Stomach (tissue), 9 donors: Measurements from ENCODE around the gene SLC38A1. TPM values are rescaled to one million over a fixed set of nuclear protein-coding genes. Genes with fewer than 3 reads are reported as not detected.

Source experiments
- DNase-seq, 2 donors: peaks; one replicate each; pipeline versions ENCODE4 v3.0.0 to v3.0.0-alpha.2; 2013 to 2019
- H3K27ac ChIP-seq, 5 donors: fragments of 200-600 bp in 4 of 5; sonication (generic) in 4 of 5; one replicate each; pipeline ENCODE4 v1.5.1; 2013 to 2019; ENCODE audit warnings: mild to moderate bottlenecking in 1 of 5, moderate library complexity in 1 of 5
- H3K27me3 ChIP-seq, 3 donors: fragments of 200-600 bp; sonication (generic); one replicate each; pipeline ENCODE4 v1.5.1; 2017 to 2019; ENCODE audit warnings: mixed run types in 1 of 3
- H3K36me3 ChIP-seq, 4 donors: fragments of 200-600 bp; sonication (generic); 1 replicate in 3 of 4; 2 replicates in 1 of 4; pipeline ENCODE4 v1.5.1; 2016 to 2019
- H3K4me1 ChIP-seq, 4 donors: fragments of 200-600 bp; sonication (generic); one replicate each; pipeline ENCODE4 v1.5.1; 2016 to 2019
- H3K4me3 ChIP-seq, 4 donors: fragments of 200-600 bp; sonication (generic) in 3 of 4; one replicate each; pipeline ENCODE4 v1.5.1; 2016 to 2019; ENCODE audit warnings: mild to moderate bottlenecking in 1 of 4
- H3K9me3 ChIP-seq, 4 donors: fragments of 200-600 bp; sonication (generic); one replicate each; pipeline ENCODE4 v1.5.1; 2016 to 2019
- EP300 ChIP-seq: sonication (generic); formaldehyde crosslinking; IDR thresholded peaks from one replicate; pipeline ENCODE4 v1.6.1; 2017; ENCODE audit warnings: antibody characterized with exemption
- POLR2A ChIP-seq, 4 donors: fragments of 450-650 bp; IDR thresholded peaks; one replicate each; pipeline ENCODE4 v1.6.1; 2016; ENCODE audit warnings: antibody characterized with exemption in 4 of 4, control low read depth in 2 of 4, mild to moderate bottlenecking in 1 of 4, moderate library complexity in 1 of 4
- POLR2AphosphoS5 ChIP-seq, 3 donors: sonication (generic); formaldehyde crosslinking; IDR thresholded peaks; one replicate each; pipeline ENCODE4 v1.6.1; 2016; ENCODE audit warnings: antibody characterized with exemption in 3 of 3
- WGBS, 5 donors: extraction: QIAGEN DNeasy Blood & Tissue Kit in 3 of 5; methylation state at CpG; one replicate each; pipeline versions ENCODE4 v1.1.5 to v1.1.7; 2013 to 2018; 5-methylcytosine and 5-hydroxymethylcytosine counted together
- intact Hi-C: fragments of 100-400 bp; cut with DNase I; formaldehyde crosslinking; loops from one replicate; pipeline ENCODE4 v1.15.1; 2023; ENCODE audit warnings: low total_unique reads
- polyA plus RNA-seq, 3 donors: library from polyadenylated mRNA; stranded (reverse); fragments of 200-250 nt; gene quantifications; one replicate each; pipeline ENCODE4 v1.2.3, GENCODE V29; 2013
- total RNA-seq, 5 donors: library from RNA; depleted of rRNA; stranded (reverse); fragments of >200 nt; gene quantifications; one replicate each; pipeline versions ENCODE4 v1.1.0 to v1.2.3, GENCODE V29; 2014 to 2016
- TF ChIP-seq, protein P1 (sequence below), 7 experiments: fragments of 450-650 bp in 4 of 7; fragments of 200-600 bp in 3 of 7; sonication (generic) in 3 of 7; IDR thresholded peaks; one replicate each; pipeline ENCODE4 v1.5.1; 2016 to 2019; ENCODE audit warnings: antibody characterized with exemption in 7 of 7, control low read depth in 2 of 7, mild to moderate bottlenecking in 1 of 7
- donor health status: healthy with polysubstance abuse.
- donor health status: Bipolar disorder and iron deficiency.
- donor health status: healthy.

The SLC38A1 gene
- total and polyA plus RNA-seq, 8 donors, result 3.2 to 164 (median 51.6) TPM

DNA sequence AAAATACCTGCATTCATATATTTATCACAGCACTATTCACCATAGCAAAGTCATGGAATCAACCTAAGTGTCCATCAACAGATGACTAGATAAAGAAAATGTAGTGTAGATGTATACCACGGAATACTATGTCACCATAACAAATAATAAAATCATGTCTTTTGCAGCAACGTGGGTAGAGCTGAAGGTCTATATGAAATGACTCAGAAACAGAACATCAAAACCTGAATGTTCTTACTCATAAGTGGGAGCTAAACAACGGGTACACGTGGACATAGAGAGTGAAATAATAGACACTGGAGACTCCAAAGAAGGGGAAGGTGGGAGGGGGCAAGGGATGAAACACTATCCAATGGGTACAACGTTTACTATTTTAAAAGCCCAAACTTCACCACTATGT, 37.9 kb downstream of the SLC38A1 start:
- intact Hi-C loops, result no loop called here
- no peaks in the 10 kb centered on the region for H3K9me3 ChIP-seq
- H3K27me3 ChIP-seq, result no peaks in the 10 kb centered on the region
- H3K4me3 ChIP-seq, result no peak overlapping the region
- TF ChIP-seq POLR2A (IDR thresholded peaks at IDR 0.05), result no peak
- no peak for TF ChIP-seq POLR2AphosphoS5 (IDR thresholded peaks at IDR 0.05)
- TF ChIP-seq, protein P1, sequence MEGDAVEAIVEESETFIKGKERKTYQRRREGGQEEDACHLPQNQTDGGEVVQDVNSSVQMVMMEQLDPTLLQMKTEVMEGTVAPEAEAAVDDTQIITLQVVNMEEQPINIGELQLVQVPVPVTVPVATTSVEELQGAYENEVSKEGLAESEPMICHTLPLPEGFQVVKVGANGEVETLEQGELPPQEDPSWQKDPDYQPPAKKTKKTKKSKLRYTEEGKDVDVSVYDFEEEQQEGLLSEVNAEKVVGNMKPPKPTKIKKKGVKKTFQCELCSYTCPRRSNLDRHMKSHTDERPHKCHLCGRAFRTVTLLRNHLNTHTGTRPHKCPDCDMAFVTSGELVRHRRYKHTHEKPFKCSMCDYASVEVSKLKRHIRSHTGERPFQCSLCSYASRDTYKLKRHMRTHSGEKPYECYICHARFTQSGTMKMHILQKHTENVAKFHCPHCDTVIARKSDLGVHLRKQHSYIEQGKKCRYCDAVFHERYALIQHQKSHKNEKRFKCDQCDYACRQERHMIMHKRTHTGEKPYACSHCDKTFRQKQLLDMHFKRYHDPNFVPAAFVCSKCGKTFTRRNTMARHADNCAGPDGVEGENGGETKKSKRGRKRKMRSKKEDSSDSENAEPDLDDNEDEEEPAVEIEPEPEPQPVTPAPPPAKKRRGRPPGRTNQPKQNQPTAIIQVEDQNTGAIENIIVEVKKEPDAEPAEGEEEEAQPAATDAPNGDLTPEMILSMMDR (IDR thresholded peaks at IDR 0.05), result no peak
- no peak for TF ChIP-seq EP300
- no peak overlapping the region for H3K27ac ChIP-seq
- 81 to 91% (median 90%) methylated on average over 5 of the region's 5 CpGs for WGBS, 5 donors
- peaks cover 0 to 7% (median 0%) of the 10 kb centered on the region in 4 donors for H3K36me3 ChIP-seq
- peaks cover 0 to 33% (median 15%) of the 10 kb centered on the region in 4 donors for H3K4me1 ChIP-seq
- no peak for DNase-seq

DNA sequence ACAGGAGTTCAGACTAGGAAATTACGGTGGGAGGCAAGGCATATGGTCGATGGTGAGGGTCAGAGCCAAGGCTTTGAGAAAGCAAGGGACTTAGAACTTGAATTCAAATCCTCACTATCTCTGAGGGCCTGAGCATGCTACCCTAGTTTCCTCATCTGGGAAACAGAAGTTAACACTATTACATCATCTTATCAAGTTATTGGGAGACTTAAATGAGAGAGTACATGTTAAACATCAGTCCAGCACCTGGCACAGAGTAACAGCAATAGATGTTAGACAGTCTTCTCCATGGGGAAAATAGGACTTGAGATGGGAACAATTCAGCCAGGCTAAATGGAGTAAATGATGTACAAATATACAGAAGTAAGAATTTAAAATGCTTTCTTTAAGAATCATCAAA, 38.5 kb downstream of the SLC38A1 start:
- intact Hi-C loops, result no loop called here
- H3K4me1 ChIP-seq, result peaks cover 0 to 32% (median 16%) of the 10 kb centered on the region in 4 donors

DNA sequence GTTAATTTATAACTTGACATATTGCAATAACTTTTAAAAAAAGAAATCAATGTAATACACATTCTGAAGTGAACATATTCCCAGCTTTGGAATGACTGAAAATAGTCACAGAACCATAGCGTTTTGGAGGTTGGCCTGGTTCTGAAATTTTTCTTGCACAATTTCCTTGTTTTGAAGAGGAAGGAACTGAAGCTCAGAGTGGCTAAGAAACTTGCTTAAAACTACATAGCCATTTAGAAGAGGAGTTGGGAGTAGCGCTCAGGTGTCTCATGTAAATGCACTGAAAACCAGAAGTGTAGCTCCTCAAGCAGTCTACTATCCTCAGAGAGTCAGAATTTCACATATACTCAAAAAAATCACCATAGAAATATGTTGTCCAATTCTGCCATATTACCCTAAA, 41.2 kb downstream of the SLC38A1 start:
- Histone ChIP-seq H3K27ac (no peak overlapping the region), H3K36me3 (peaks cover 0 to 7% (median 0%) of the 10 kb centered on the region in 4 donors), H3K27me3 (no peaks in the 10 kb centered on the region), H3K9me3 (no peaks in the 10 kb centered on the region), H3K4me1 (peaks cover 0 to 41% (median 16%) of the 10 kb centered on the region in 4 donors), H3K4me3 (no peak overlapping the region)
- DNase-seq, result no peak
- 70 to 88% (median 83%) methylated on average over 2 of the region's 2 CpGs for WGBS, 5 donors
- intact Hi-C loops, result no loop called here
- TF ChIP-seq POLR2AphosphoS5 (IDR thresholded peaks at IDR 0.05) (no peak), POLR2A (IDR thresholded peaks at IDR 0.05) (no peak)

More for the DNA sequence above, 38.5 kb downstream of the SLC38A1 start:
- no peak overlapping the region for H3K27ac ChIP-seq
- H3K27me3 ChIP-seq, result no peaks in the 10 kb centered on the region
- H3K4me3 ChIP-seq, result no peak overlapping the region
- WGBS, 5 donors, result 80 to 98% (median 93%) methylated on average over 2 of the region's 2 CpGs
- no peaks in the 10 kb centered on the region for H3K9me3 ChIP-seq
- TF ChIP-seq EP300 (no peak), POLR2A (IDR thresholded peaks at IDR 0.05) (no peak), POLR2AphosphoS5 (IDR thresholded peaks at IDR 0.05) (no peak)
- TF ChIP-seq, protein P1 (IDR thresholded peaks at IDR 0.05), result no peak
- no peak for DNase-seq
- peaks cover 0 to 7% (median 0%) of the 10 kb centered on the region in 4 donors for H3K36me3 ChIP-seq

- H3K4me1 ChIP-seq, result peaks cover 0 to 68% (median 34%) of the 10 kb centered on the region in 4 donors
- intact Hi-C loops, result no loop called here
- peak in 1 of 2 donors; percentile 71 for DNase-seq
Observed at GRCh38 chr12:46224386-46224785, 44.5 kb downstream of the SLC38A1 start.

GRCh38 chr12:46223047-46223446, 45.8 kb downstream of the SLC38A1 start:
- H3K27ac ChIP-seq, result no peak overlapping the region
- TF ChIP-seq, protein P1 (IDR thresholded peaks at IDR 0.05), result no peak
- TF ChIP-seq EP300, result no peak
- TF ChIP-seq POLR2AphosphoS5 (IDR thresholded peaks at IDR 0.05), result no peak
- no peak for TF ChIP-seq POLR2A (IDR thresholded peaks at IDR 0.05)
- no peak for DNase-seq
- no peaks in the 10 kb centered on the region for H3K27me3 ChIP-seq
- intact Hi-C loops, result no loop called here
- H3K4me1 ChIP-seq, result peaks cover 0 to 75% (median 36%) of the 10 kb centered on the region in 4 donors
- 89 to 93% (median 90%) methylated on average over 5 of the region's 5 CpGs for WGBS, 5 donors
- H3K36me3 ChIP-seq, result peaks cover 0 to 8% (median 0%) of the 10 kb centered on the region in 4 donors
- H3K4me3 ChIP-seq, result no peak overlapping the region
- H3K9me3 ChIP-seq, result no peaks in the 10 kb centered on the region

More at GRCh38 chr12:46224386-46224785, 44.5 kb downstream of the SLC38A1 start:
- Histone ChIP-seq H3K4me3 (no peak overlapping the region), H3K9me3 (no peaks in the 10 kb centered on the region), H3K27ac (peak overlapping the region in 1 of 5 donors; percentile 54), H3K27me3 (no peaks in the 10 kb centered on the region), H3K36me3 (peaks cover 0 to 13% (median 0%) of the 10 kb centered on the region in 4 donors)
- WGBS, 5 donors, result 71 to 95% (median 83%) methylated on average over 1 of the region's 1 CpG
- TF ChIP-seq, protein P1 (IDR thresholded peaks at IDR 0.05), result no peak
- no peak for TF ChIP-seq POLR2A (IDR thresholded peaks at IDR 0.05)
- TF ChIP-seq POLR2AphosphoS5 (IDR thresholded peaks at IDR 0.05), result peak; percentile 25 to 72 (median 62)
- no peak for TF ChIP-seq EP300
